GM19043 (cell line): ENCODE results near the gene EPHA6.

ENCODE experiments used
- ATAC-seq: cut with Tn5 transposase; IDR thresholded peaks from one replicate; pipeline ENCODE4 v1.9.1; 2021; ENCODE audit warnings: low read depth; ENCODE audit not compliant: unreplicated experiment

The EPHA6 gene

DNA sequence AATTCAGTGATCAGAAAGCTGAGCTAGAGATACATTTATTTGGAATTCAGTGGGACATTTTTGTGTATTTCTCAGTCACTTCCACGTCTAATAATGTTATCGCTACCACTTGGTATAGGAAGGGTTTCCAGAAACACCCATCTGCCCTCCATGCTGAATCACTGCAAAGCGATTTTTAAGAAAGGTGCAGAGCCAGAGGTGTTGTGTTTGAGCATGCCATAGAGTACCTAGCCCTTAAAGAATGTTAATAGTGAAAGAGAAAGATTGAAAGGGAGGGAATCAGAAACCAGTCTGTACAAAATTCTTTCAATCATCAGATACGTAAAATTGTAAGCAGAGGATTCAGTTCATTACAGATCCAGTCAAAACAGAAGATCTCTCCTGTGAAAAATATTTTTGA lies 870.1 kb downstream of the EPHA6 start:
- ATAC-seq: no peak

DNA sequence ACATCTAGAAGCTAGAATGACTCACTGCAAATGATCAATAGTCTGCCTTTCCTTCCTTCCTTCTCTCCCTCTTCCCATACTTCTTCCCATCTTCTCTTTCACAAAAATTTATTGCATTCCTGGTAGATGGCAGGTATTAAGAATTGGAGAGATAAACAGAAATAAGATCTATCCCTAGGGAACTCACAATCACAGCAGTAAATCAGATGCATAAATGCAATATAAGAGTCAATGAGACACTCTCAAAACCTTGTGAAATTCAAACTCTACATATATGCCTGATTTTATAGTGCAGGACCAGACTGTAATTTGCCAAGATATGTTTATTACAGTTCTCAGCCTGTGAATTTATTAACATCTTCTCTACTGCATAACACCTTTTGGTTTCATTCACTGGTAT lies 871.9 kb downstream of the EPHA6 start:
- no peak for ATAC-seq

DNA sequence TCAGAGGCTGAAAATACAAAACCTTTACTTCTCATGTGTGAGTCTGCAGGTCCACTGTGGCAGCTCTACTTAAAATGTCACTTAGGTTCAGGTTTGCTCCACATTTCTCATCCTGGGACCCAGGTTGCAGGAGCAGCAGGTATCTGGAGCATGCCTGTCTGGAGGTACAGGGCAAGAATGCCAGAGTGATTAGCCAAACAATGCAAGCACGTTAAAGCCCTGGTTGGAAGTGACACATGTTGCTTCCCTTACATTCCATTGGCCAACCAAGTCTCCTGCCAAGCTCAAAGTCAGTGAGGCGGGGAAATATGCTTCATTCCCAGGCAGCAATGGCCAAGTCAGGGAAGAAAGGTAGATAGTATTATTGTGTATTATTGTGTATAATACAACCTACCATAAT lies 873.3 kb downstream of the EPHA6 start:
- ATAC-seq: no peak

DNA sequence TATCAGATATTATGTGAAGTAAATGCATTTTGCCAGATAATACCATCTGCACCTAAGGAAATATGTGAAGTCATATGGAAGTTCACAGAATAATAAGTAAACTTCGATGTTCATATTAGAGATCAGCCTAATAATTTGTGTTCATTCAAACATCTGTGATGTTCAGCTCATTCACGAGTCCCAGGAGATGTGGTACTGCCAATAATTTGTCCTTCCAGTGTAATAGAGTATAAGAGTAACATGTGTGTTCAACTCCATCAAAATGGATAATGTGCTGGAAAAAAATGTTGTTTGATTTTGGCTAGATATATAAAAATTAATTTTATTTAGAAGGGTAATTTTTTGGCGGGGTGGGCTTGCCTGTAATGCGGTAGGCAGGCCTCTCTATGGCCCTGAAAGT lies 874.7 kb downstream of the EPHA6 start:
- ATAC-seq: no peak

DNA sequence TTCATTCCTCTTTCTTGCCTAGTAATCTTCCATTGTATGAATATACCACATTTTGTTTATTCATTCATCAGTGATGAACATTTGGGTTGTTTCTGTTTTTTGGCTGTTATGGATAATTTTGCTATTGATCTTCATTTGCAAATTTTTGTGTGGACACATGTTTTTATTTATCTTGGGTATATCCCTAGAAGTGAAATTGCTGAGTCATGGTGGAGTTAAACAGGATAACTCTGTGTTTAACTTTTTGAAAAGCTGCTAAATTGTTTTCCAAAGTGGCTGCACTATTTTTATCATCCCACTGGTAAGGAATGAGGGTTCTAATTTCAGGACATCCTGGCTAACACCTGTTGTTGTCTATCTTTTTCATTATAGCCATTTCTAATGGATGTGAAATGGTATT lies 875.6 kb downstream of the EPHA6 start:
- ATAC-seq: no peak

DNA sequence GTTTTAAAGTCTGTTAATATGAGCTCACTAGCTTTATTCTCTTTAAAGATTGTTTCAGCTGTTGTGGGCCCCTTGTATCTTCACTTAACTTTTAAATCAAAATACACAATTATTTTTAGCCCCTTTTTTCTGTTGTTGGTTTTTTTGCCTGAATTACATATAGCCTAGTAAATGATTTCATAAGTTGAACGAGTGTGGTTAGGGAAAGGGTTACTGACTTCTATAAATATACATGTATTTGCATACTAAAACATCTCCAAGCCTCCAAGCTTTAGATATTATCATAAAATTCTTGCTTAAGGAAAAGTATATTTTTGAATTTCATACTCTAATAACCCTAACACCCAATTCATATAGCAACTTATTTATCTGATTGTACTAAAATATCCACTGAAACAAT lies 877.0 kb downstream of the EPHA6 start:
- peak; percentile 75 for ATAC-seq

DNA sequence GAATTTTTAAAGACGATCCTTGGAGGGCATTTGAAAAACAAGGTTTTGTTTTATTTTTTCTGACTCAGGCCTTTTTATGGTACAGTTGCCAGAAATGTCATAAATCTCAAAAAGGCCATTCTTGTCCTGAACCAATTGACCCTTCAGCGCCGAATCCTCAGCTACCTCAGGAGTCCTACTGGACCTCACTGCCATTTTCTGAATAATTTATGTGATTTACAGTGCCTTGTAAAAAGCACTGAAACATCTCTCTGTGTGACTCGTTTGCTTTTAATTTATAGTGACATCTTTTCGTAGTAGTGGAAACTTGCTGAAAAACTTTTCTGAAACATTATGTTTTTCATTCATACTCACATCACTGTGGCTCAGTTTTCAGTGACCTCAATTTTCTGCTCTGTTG lies 878.0 kb downstream of the EPHA6 start:
- ATAC-seq: no peak

DNA sequence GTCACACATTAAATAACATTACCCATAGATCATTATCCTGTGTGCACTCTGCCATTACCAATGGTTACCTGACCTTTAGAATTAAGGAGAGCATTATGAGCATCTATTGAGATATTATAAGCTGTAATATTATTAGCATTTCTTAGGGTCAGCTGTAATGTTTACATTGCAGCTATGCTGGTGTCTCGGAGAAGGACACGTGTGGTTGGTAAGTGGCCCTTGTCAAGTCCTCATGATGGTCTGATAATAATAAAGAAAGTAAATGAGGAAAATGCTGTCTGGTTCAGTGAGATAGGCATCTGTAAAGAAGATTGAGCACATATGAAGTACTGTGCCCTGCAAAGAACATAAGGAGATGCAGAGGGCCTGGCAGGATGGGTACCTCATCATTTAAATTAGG lies 878.4 kb downstream of the EPHA6 start:
- ATAC-seq: no peak

DNA sequence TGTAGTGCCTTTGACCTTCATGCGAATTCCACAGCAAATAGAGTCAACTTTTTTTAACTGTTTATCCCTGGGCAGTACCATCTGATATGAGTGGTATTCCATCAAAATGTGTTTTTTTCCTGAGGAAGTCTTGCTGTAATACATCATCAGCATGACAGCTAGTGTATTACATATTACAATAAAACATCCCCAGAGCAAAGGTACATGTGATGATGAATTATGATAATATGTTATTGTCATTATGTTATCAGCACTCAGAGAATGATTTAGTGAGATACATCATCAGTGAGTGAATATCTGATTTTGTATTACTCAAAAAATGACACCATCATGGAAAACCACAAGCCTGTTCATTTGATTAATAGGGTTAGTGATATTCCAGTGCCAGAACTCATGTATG lies 880.5 kb downstream of the EPHA6 start:
- ATAC-seq: no peak

DNA sequence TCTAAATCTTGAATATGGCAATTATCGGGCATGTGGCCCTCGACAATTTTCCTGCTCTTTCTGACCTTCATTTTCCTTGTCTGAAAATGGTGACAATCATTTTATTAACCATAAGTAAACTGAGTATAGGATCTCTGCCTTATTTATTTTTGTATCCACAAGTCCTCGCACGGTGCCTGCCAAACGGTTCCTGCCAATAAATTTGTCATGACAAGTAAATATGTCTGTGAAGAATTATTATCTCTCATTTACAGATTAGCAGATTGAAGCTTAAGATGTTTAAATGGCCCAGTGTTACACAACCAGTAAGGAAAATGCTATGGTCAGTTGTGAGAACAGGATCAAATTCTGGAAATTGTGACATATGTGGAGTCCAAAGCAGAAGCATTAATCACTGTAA lies 884.3 kb downstream of the EPHA6 start:
- ATAC-seq: no peak

DNA sequence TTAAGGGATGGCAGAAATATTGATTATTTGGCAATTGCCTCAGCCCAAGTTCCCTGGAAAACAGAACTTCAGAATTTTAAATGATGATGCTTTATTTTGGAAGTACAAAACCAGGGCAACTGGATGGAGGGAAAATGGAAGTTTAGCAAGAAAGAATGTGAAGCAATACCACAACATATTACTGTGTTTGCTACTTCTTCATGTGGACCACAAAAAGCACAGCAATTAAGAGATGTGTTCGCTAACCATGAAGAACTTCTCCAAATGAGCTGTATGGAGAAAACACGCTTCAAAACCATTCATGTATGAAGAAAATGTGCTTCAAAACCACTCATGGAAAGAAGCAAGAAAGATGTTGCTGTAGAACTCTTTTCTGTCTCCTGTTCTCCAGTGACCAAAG lies 885.5 kb downstream of the EPHA6 start:
- no peak for ATAC-seq

DNA sequence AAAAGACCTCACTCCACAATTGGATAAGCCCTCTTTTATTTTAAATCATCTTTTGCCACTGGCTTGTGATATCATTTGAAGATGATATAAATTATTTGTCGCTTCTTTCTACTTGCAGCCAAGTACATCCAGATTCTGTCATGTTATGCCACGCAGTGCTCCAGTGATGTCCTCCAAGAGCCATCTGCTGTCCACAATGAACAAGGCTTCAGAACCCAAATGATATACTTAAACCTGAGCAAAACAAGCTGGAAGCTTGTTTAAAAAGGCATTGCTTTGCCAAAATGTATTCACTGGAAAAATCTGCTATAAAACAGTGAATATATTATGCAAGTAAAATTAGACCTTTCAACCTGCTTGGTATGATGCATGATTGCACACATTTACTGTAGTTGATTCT lies 891.4 kb downstream of the EPHA6 start:
- ATAC-seq: no peak

DNA sequence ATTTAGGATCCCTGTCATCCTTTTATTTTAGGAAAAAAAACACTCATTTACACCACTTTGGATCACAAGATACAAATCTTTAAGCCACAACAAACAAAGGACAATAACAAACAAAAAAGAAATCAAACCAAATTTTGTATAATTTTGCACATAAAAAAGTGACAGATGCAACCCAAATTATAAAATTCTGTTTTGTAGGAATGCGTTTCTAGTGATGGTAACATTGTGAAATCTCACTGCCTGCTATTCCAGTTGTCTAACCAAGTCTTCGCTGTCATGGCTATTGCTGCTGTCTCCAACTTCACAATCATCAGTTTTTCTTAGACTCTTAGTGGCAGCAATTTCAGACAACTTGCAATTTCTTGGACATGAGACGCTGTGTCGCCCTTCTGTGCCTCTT lies 891.8 kb downstream of the EPHA6 start:
- ATAC-seq: no peak

DNA sequence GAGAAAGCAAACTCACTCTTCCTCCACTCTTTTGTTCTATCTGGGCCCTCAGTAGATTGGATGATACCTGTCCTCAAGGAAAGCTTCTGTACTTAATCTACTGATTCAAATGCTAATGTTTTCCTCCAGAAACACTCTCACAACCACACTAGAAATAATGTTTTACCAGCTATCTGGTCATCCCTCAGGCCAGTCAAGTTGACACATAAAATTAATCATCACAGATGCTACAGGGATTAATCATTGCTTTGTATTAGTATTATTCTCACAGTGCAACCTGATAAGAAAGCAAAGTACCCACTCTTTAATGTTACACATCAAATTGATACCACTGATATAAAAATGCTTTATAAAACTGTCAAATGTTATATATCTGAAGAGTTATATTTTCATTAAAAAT lies 897.3 kb downstream of the EPHA6 start:
- no peak for ATAC-seq

DNA sequence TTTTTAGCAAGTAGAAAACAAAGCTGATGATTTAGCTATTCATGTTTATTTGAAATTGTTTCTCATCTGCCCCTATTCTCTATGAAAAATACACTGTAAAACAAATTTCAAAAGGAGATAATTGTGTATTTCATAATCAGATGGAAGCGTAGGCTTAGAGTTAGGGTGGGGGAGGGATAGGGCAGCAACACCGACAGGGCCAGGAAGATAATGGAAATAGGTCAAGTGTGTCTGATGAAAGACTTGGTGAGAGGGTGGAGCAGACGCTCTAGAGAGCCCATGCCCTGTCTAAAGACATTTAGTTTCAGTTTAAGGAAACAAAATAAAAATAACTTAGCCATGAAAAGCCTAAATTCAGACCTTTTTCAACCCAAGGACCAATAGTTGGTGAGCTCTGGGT lies 898.5 kb downstream of the EPHA6 start:
- no peak for ATAC-seq

DNA sequence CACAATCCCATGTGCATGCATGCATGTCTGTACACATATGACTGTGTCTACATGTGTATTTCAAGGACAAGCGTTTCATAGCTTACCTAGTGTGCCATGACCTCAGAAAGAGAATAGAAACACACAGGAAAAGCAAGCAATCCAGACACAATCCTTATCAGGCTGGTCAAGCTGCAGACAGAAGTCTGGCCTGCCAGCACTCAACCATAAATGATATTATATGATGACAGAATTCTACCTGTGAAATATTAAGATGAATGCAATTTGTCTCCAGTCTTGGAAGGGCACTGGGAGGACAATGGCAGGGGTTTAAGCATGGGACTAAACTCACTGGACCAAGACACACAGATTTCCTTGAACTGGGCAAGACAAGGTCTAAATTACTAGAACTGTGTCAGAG lies 899.2 kb downstream of the EPHA6 start:
- ATAC-seq: no peak

DNA sequence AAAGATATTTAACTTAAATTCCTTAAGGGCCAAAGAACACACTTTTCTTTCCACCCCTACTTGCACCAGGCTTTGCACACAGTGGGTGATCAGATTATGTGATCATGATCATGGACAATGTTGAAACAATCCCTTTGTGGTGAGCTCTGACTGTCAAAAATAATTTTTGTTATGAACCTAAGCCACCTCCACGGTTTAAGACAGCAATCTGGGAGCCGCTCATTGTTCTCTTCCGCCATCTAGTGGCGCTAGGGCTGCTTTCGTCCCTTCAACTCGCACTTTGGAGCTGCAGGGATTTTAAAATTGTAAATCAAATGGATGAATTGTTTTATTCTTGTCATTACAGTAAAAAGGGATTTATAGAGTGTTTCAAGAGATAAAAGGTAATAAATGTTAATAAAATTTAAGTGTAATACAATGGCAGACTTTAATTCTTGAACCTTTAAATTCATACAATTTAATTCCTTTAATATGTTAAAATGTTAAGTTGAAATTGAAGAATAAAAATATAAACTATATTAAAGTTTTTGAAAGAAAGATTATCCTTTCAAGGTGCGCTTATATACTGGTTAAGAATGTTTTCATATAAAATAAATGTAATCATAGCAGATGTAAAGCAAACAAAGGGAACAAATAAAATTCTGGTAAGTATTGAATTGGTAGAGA lies 904.9 kb downstream of the EPHA6 start:
- ATAC-seq: peak; percentile 94

DNA sequence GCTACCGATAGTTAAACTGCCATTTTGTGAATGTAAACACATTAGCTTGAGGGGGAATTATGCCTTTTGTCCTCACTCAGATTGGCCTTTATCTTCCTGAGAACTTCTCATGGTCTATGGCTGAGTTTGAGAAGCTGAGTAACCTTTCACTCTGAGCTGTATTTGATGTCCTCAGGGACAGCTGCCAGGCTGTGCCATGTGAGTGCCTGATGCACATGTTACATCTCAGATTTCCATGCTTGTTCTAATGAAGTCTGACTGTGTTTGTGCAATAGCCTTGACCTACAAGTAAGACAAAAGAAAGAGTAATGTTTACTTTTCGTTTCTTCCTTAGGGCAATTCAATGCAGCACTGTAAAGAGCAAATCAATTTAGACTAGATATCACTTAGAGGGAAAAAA lies 906.0 kb downstream of the EPHA6 start:
- ATAC-seq: no peak

DNA sequence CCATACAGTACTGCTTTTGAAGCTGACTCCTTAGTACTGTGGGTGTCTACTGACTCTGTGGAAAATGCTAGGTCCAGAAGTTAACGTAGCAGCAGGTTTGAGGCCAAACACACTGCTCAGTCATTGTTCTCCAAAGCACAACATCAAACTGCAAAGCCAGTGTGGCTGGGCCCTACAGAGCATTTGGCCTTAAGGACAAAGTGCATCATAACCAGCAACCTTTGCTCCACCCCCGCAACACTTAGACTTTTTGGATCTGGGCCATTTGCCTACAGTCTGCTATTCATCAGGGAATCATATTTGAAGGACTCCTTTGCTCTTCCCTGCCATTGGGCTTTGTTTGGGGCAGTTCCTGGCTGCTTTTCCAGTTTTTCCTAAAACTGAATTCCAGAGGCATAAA lies 907.1 kb downstream of the EPHA6 start:
- ATAC-seq: no peak

DNA sequence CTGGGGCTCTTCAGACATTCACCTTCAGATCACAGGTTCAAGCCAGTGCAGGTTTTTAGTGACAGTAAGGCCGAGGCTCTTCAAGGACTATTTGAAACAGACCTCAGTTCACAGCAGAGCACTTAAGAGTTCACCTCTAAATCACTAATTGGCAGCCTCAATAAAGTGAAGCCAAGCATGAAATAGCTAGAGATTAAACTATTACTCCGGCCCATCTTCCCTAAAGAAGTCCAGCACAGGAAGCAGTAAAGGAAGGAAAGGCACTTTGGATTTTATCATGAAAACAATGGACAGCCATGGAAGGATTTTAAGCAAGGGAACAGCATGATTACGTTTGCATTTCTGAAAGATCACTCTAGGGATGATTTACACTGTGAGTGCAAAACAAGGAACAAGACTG lies 922.5 kb downstream of the EPHA6 start:
- no peak for ATAC-seq

DNA sequence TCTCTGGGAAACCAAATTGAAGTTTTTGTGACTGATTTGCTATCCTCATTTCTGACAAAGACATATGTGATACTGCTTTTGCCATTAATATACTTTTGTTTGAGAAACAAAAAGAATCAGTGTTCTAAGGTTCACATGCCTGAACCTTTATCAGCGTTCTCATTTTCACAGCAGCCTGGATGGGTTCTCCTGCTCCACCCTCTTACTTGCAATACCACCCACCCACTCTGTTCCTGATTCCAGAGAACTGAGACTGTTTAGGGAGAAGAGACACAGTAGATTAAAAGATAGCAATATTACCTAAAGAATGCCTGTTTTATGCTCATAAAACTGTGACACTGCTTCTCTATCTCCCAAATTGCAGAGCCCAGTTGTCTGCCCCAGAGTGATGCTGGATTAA lies 924.4 kb downstream of the EPHA6 start:
- ATAC-seq: no peak

DNA sequence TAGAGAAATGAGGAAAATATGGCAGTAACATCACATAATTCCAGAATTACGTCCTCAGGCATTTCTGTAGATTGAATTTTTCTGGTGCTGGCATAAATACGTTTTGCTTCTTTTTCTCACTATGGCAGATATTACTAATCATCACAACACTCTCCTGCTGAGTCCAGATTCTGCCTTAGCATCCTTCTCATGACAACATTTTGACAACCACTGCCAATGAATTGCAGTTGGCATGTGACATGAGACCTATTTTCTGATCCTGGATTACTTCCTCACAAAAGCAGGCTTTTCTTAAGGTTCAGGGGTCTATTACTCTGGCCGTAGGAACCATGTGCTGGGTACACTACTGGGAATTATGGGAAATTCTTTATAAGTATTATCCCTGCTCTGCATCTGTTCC lies 927.6 kb downstream of the EPHA6 start:
- ATAC-seq: no peak

DNA sequence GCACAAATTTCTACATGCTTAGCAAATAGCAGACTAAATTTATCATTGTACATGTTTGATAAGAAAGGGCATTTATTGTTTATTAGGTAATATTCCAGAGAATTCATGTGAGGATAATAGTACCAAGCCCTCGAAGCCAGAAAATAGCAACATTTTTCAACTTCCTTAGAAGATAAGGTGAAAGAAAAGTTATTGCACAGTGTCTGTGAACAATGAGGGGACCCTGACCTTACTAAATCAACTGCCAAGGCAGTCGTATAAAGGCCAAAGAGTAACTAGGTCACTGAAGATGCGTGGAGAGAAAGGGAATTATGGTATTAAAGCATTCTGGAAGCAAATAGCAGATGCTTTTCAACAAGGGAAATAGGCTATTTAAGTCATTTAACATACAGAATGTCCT lies 929.9 kb downstream of the EPHA6 start:
- ATAC-seq: no peak
